HepG2 (cell line): ENCODE data around the gene TOMM6. TPM values are rescaled to one million over a fixed set of nuclear protein-coding genes. Genes with fewer than 3 reads are reported as not detected.

Source experiments
- ATRX ChIP-seq: sonication (generic); formaldehyde crosslinking; IDR thresholded peaks from 2 replicates; pipeline ENCODE4 v1.4.0; 2020; ENCODE audit warnings: missing genetic modification reagents, borderline replicate concordance
- CHD2 ChIP-seq: IDR thresholded peaks from 2 replicates; pipeline ENCODE4 v1.6.1; 2011; ENCODE audit warnings: low read depth, low read length, improper control_type of control experiment
- GABPB1 ChIP-seq: IDR thresholded peaks from 2 replicates; pipeline ENCODE4 v1.6.1; 2016; ENCODE audit warnings: mild to moderate bottlenecking, missing genetic modification reagents, moderate library complexity, missing compliant biosample characterization
- GPN1 ChIP-seq: sonication (generic); formaldehyde crosslinking; IDR thresholded peaks from 2 replicates; pipeline ENCODE4 v1.5.1; 2020; ENCODE audit warnings: missing genetic modification reagents, borderline replicate concordance
- HDAC1 ChIP-seq: sonication (generic); formaldehyde crosslinking; IDR thresholded peaks from 2 replicates; pipeline ENCODE4 v1.5.1; 2020; ENCODE audit warnings: mild to moderate bottlenecking, missing genetic modification reagents
- HNRNPLL ChIP-seq: fragments of 200-400 bp; formaldehyde crosslinking; IDR thresholded peaks from 2 replicates; pipeline ENCODE4 v1.6.1; 2017; ENCODE audit warnings: mild to moderate bottlenecking, low read depth, low read length; ENCODE audit not compliant: poor library complexity, severe bottlenecking
- KAT2B ChIP-seq: fragments of 150-350 bp; IDR thresholded peaks from 2 replicates; pipeline ENCODE4 v1.6.1; 2014; ENCODE audit warnings: low read depth, low read length, borderline replicate concordance
- MAF1 ChIP-seq: sonication (generic); formaldehyde crosslinking; IDR thresholded peaks from 2 replicates; pipeline ENCODE4 v1.5.0; 2020; ENCODE audit warnings: missing genetic modification reagents, borderline replicate concordance
- MAFK ChIP-seq, 2 experiments: IDR thresholded peaks in 1 of 2; conservative IDR thresholded peaks in 1 of 2; 2 replicates each; pipeline ENCODE4 v1.6.1; 2011; ENCODE audit warnings: improper control_type of control experiment in 2 of 2, low read length in 2 of 2
- RFX5 ChIP-seq: IDR thresholded peaks from 2 replicates; pipeline ENCODE4 v1.6.1; 2011; ENCODE audit warnings: low read depth, low read length, improper control_type of control experiment
- SETDB1 ChIP-seq: sonication (generic); formaldehyde crosslinking; IDR thresholded peaks from 2 replicates; pipeline ENCODE4 v1.5.1; 2020; ENCODE audit warnings: missing genetic modification reagents, mild to moderate bottlenecking, borderline replicate concordance
- ZMYM4 ChIP-seq: sonication (generic); formaldehyde crosslinking; IDR thresholded peaks from 2 replicates; pipeline ENCODE4 v1.8.1; 2023; ENCODE audit warnings: mild to moderate bottlenecking, missing genetic modification reagents
- ZNF143 ChIP-seq: sonication (generic); formaldehyde crosslinking; IDR thresholded peaks from 2 replicates; pipeline ENCODE4 v1.4.0; 2020; ENCODE audit warnings: missing genetic modification reagents
- ZNF343 ChIP-seq: sonication (generic); formaldehyde crosslinking; IDR thresholded peaks from 2 replicates; pipeline ENCODE4 v1.4.0; 2020; ENCODE audit warnings: mild to moderate bottlenecking, missing genetic modification reagents
- ZNF557 ChIP-seq: sonication (generic); formaldehyde crosslinking; IDR thresholded peaks from 2 replicates; pipeline ENCODE4 v1.4.0; 2020; ENCODE audit warnings: missing genetic modification reagents
- ZNF570 ChIP-seq: sonication (generic); formaldehyde crosslinking; IDR thresholded peaks from 2 replicates; pipeline ENCODE4 v1.4.0; 2020; ENCODE audit warnings: mild to moderate bottlenecking, missing genetic modification reagents, borderline replicate concordance
- ZNF790 ChIP-seq: sonication (generic); formaldehyde crosslinking; IDR thresholded peaks from 2 replicates; pipeline ENCODE4 v1.8.0; 2022; ENCODE audit warnings: missing genetic modification reagents, mild to moderate bottlenecking, borderline replicate concordance
- ZNF883 ChIP-seq: sonication (generic); formaldehyde crosslinking; IDR thresholded peaks from 2 replicates; pipeline ENCODE4 v1.5.1; 2020; ENCODE audit warnings: mild to moderate bottlenecking, missing genetic modification reagents; ENCODE audit errors: not compliant biosample characterization
- ZXDC ChIP-seq: sonication (generic); formaldehyde crosslinking; IDR thresholded peaks from 2 replicates; pipeline ENCODE4 v1.5.0; 2020; ENCODE audit warnings: mild to moderate bottlenecking, missing genetic modification reagents
- polyA plus RNA-seq, 8 experiments: library from polyadenylated mRNA; depleted of rRNA in 3 of 8; stranded (reverse) in 7 of 8; unstranded in 1 of 8; fragments of >200 nt; fragmentation: Illumina TruSeq in 4 of 8; extraction: Trizol in 4 of 8; gene quantifications; 2 replicates each; pipeline versions ENCODE4 v1.2.1 to v1.2.3, GENCODE V29; 2011 to 2016; ENCODE audit warnings: low read depth in 4 of 8, missing spikeins in 1 of 8, mixed read lengths in 1 of 8; ENCODE audit not compliant: insufficient read depth in 1 of 8
- total RNA-seq, 5 experiments: library from RNA; depleted of rRNA; stranded (reverse); fragments of >200 nt; fragmentation: Illumina TruSeq; extraction: Trizol; gene quantifications; 2 replicates each; pipeline ENCODE4 v1.2.3, GENCODE V29; 2016; ENCODE audit warnings: low read depth in 1 of 5
- TF ChIP-seq, protein P1 (sequence below): sonication (generic); formaldehyde crosslinking; IDR thresholded peaks from 2 replicates; pipeline ENCODE4 v1.4.0; 2020; ENCODE audit warnings: missing genetic modification reagents
- TF ChIP-seq, protein P2 (sequence below): sonication (generic); formaldehyde crosslinking; IDR thresholded peaks from 2 replicates; pipeline ENCODE4 v1.4.0; 2020; ENCODE audit warnings: missing genetic modification reagents

The TOMM6 gene
- total and polyA plus RNA-seq, 2 of the 13 experiments (the other 11 are each of a cell fraction or from before 2014, with no cell fraction given): 320 to 321 TPM

GRCh38 chr6:41747256-41748101, 40.0 kb upstream of the TOMM6 start, which contains the start of gene PGC (continued):
- TF ChIP-seq, protein P1, sequence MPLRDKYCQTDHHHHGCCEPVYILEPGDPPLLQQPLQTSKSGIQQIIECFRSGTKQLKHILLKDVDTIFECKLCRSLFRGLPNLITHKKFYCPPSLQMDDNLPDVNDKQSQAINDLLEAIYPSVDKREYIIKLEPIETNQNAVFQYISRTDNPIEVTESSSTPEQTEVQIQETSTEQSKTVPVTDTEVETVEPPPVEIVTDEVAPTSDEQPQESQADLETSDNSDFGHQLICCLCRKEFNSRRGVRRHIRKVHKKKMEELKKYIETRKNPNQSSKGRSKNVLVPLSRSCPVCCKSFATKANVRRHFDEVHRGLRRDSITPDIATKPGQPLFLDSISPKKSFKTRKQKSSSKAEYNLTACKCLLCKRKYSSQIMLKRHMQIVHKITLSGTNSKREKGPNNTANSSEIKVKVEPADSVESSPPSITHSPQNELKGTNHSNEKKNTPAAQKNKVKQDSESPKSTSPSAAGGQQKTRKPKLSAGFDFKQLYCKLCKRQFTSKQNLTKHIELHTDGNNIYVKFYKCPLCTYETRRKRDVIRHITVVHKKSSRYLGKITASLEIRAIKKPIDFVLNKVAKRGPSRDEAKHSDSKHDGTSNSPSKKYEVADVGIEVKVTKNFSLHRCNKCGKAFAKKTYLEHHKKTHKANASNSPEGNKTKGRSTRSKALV (CRISPR knock-in tag): no peak; the same call in 1 of the 2 replicates
- TF ChIP-seq KAT2B: no peak
- 0 out of 2 replicates have a peak, but pooled peaks have one; percentile 23 for TF ChIP-seq GABPB1 (CRISPR knock-in tag)
- TF ChIP-seq ZNF883 (CRISPR knock-in tag): no peak
- no peak for TF ChIP-seq RFX5
- TF ChIP-seq ZNF570 (CRISPR knock-in tag): 0 out of 2 replicates have a peak, but pooled peaks have one; percentile 59
- no peak for TF ChIP-seq ATRX (CRISPR knock-in tag)
- 0 out of 2 replicates have a peak, but pooled peaks have one; percentile 58 for TF ChIP-seq GPN1 (CRISPR knock-in tag)
- no peak for TF ChIP-seq MAFK (conservative IDR thresholded peaks at IDR 0.05 in 1 of 2, IDR thresholded peaks at IDR 0.05 in 1 of 2; ENCODE audit: low read length in 2 of 2)
- TF ChIP-seq ZXDC (CRISPR knock-in tag): peak; percentile 67; the same call in 1 of the 2 replicates
- peak; percentile 96 for TF ChIP-seq HDAC1 (CRISPR knock-in tag)
- no peak; the same call in 1 of the 2 replicates for TF ChIP-seq ZNF557 (CRISPR knock-in tag)
- peak; percentile 40 for TF ChIP-seq HNRNPLL
- no peak for TF ChIP-seq CHD2
- peak; percentile 86; the same call in 1 of the 2 replicates for TF ChIP-seq ZNF343
- no peak; the same call in 1 of the 2 replicates for TF ChIP-seq ZMYM4
- peak; percentile 60; the same call in 1 of the 2 replicates for TF ChIP-seq MAF1 (CRISPR knock-in tag)
- TF ChIP-seq ZNF143 (CRISPR knock-in tag): peak; percentile 66
- no peak for TF ChIP-seq SETDB1 (CRISPR knock-in tag)
- TF ChIP-seq, protein P2, sequence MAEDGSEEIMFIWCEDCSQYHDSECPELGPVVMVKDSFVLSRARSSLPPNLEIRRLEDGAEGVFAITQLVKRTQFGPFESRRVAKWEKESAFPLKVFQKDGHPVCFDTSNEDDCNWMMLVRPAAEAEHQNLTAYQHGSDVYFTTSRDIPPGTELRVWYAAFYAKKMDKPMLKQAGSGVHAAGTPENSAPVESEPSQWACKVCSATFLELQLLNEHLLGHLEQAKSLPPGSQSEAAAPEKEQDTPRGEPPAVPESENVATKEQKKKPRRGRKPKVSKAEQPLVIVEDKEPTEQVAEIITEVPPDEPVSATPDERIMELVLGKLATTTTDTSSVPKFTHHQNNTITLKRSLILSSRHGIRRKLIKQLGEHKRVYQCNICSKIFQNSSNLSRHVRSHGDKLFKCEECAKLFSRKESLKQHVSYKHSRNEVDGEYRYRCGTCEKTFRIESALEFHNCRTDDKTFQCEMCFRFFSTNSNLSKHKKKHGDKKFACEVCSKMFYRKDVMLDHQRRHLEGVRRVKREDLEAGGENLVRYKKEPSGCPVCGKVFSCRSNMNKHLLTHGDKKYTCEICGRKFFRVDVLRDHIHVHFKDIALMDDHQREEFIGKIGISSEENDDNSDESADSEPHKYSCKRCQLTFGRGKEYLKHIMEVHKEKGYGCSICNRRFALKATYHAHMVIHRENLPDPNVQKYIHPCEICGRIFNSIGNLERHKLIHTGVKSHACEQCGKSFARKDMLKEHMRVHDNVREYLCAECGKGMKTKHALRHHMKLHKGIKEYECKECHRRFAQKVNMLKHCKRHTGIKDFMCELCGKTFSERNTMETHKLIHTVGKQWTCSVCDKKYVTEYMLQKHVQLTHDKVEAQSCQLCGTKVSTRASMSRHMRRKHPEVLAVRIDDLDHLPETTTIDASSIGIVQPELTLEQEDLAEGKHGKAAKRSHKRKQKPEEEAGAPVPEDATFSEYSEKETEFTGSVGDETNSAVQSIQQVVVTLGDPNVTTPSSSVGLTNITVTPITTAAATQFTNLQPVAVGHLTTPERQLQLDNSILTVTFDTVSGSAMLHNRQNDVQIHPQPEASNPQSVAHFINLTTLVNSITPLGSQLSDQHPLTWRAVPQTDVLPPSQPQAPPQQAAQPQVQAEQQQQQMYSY (CRISPR knock-in tag): peak; percentile 33; the same call in 1 of the 2 replicates
- TF ChIP-seq ZNF790: no peak
